ENCODE data around the gene FXYD5.

- TF ChIP-seq CTCF (IDR thresholded peaks at IDR 0.05 in 4 of 5, conservative IDR thresholded peaks at IDR 0.05 in 1 of 5) (peak; percentile 91 to 98 (median 97)), POLR2A (IDR thresholded peaks at IDR 0.05) (no peak)
These were observed 40.0 kb upstream of the FXYD5 start for GRCh38 chr19:35114353-35115176.
